ENCODE measurements around the gene MYLK4. TPM values are rescaled to one million over a fixed set of nuclear protein-coding genes. Genes with fewer than 3 reads are reported as not detected.

MYLK4 gene
- total and polyA plus RNA-seq, 2 donors (not counting 3 experiments of a cell fraction or from before 2014, with no cell fraction given) = 0.41 to 0.62 TPM

DNA sequence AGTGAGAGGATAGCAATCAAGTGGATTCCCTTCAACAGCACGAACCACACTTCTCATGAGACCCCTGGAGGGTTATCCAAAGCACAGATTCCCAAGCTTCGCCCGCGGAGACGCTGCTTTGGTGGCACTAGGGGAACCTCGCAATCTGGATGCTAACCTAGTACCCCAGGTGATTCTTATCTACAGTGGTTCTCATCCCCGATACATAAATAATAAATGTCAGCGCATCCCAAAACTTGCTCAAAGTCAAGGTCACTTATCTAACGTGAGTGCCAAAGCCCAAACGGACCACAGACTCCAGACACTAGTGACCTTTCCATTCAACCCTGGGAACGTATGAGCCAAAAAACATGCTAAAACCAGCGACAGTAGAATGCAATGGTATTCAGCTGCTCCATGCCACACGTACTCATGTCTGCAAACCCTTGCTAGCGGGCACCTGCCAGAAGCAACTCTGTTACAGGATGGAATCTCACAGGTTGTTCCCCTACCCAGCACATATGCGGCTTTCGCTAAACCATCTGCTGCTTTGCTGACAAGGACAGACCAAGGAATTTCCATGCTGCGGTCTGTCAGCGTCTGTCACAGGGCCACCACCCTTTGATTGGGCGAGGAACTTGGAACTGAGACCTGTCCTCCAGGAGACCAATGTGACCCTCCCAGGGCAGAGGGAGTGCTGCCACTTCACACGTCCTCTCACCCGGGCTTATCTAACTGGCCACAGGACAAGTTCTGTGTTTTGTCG is 16.8 kb downstream of the MYLK4 start:
- H3K79me2 ChIP-seq (ENCODE audit: control insufficient read depth, insufficient read depth, low read length) = no peaks in the 10 kb centered on the region
- ChIA-PET CTCF (interaction anchor here (1.1 to 2.2 kb wide), 4 partner anchors 10 to 28 kb away, joined by 3 to 12 read pairs (median 3); partner anchors contain the start of gene MYLK4), POLR2A (no interaction called here)
- H3K4me2 ChIP-seq (ENCODE audit: insufficient read depth, low read length) = no peak overlapping the region
- no peaks in the 10 kb centered on the region for H4K20me1 ChIP-seq (replicated peaks; ENCODE audit: control insufficient read depth, extremely low read depth, insufficient read depth, low read length)
- H3K27me3 ChIP-seq (ENCODE audit: control insufficient read depth in 2 of 2, insufficient read depth in 2 of 2, low read length in 2 of 2) = no peaks in the 10 kb centered on the region
- TF ChIP-seq GATA2 (IDR thresholded peaks at IDR 0.05; ENCODE audit: insufficient read depth, insufficient read length, low read depth, low read length) = no peak
- dilution Hi-C loops (cut with MboI; ENCODE audit: extremely low pct_ligation_motif_present, low sequenced_read_pairs) (no loop called here), intact Hi-C loops (cut with micrococcal nuclease) (no loop called here)
- no peaks in the 10 kb centered on the region for H3K36me3 ChIP-seq (ENCODE audit: control insufficient read depth in 2 of 2, extremely low read depth in 1 of 2, insufficient read depth in 2 of 2, low read length in 2 of 2)
- no peak overlapping the region for H2AFZ ChIP-seq (ENCODE audit: low read depth, low read length)
- no peaks in the 10 kb centered on the region for H3K9me1 ChIP-seq (replicated peaks; ENCODE audit: control insufficient read depth, extremely low read depth, insufficient read depth, low read length)
- no peak overlapping the region for H3K27ac ChIP-seq (ENCODE audit: insufficient read depth, low read depth, low read length)
- no peaks in the 10 kb centered on the region for H3K9me3 ChIP-seq (replicated peaks; ENCODE audit: control insufficient read depth, insufficient read depth, low read length)
- DNase-seq (ENCODE audit: low read depth, low spot score) (no peak), FAIRE-seq (no peak)
- H3K4me1 ChIP-seq (ENCODE audit: control insufficient read depth, extremely low read depth, insufficient read depth, low read length) = no peaks in the 10 kb centered on the region
- H3K9ac ChIP-seq (replicated peaks; ENCODE audit: extremely low read depth, insufficient read depth, low read length) = no peak overlapping the region
- H3K4me3 ChIP-seq (replicated peaks in 1 of 3; ENCODE audit: insufficient read depth in 1 of 3, low read depth in 1 of 3, low read length in 3 of 3) = no peak overlapping the region
- BruUV-seq (replicated peaks) = no TSS peak

DNA sequence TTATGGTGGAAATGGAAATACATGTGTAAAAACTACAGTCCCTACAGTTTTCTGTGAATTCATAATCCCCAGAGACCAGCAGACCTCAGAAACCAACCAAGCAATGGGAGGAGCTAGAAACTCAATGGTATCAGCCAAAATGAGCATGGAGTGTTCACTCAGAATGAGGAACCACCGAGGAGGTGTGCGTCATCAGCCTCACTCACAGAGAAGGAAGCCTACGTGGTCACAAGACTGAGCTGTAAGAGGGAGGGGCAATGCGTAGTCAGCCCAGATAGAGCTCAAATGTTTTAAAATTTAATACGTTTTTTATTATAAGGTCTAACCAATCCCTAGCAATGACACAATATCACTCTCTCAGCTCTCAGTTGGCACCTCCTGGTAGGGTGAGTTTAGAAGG is 17.4 kb downstream of the MYLK4 start:
- H3K9me3 ChIP-seq (replicated peaks; ENCODE audit: control insufficient read depth, insufficient read depth, low read length) = no peaks in the 10 kb centered on the region
- no peaks in the 10 kb centered on the region for H4K20me1 ChIP-seq (replicated peaks; ENCODE audit: control insufficient read depth, extremely low read depth, insufficient read depth, low read length)
- intact Hi-C loops (cut with micrococcal nuclease) (no loop called here), dilution Hi-C loops (cut with MboI; ENCODE audit: extremely low pct_ligation_motif_present, low sequenced_read_pairs) (no loop called here)
- no peaks in the 10 kb centered on the region for H3K4me1 ChIP-seq (ENCODE audit: control insufficient read depth, extremely low read depth, insufficient read depth, low read length)
- no peaks in the 10 kb centered on the region for H3K79me2 ChIP-seq (ENCODE audit: control insufficient read depth, insufficient read depth, low read length)
- CTCF ChIA-PET = interaction anchor here (1.1 to 2.2 kb wide), 4 partner anchors 11 to 28 kb away, joined by 3 to 12 read pairs (median 3); partner anchors contain the start of gene MYLK4
- no peak for DNase-seq (ENCODE audit: low read depth, low spot score)
- no peak overlapping the region for H3K4me2 ChIP-seq (ENCODE audit: insufficient read depth, low read length)
- H3K36me3 ChIP-seq (ENCODE audit: control insufficient read depth in 2 of 2, extremely low read depth in 1 of 2, insufficient read depth in 2 of 2, low read length in 2 of 2) = no peaks in the 10 kb centered on the region
- no peaks in the 10 kb centered on the region for H3K27me3 ChIP-seq (ENCODE audit: control insufficient read depth in 2 of 2, insufficient read depth in 2 of 2, low read length in 2 of 2)
- H3K9me1 ChIP-seq (replicated peaks; ENCODE audit: control insufficient read depth, extremely low read depth, insufficient read depth, low read length) = no peaks in the 10 kb centered on the region
- no peak overlapping the region for H3K9ac ChIP-seq (replicated peaks; ENCODE audit: extremely low read depth, insufficient read depth, low read length)
- H3K27ac ChIP-seq (ENCODE audit: insufficient read depth, low read depth, low read length) = no peak overlapping the region
- H3K4me3 ChIP-seq (replicated peaks in 1 of 3; ENCODE audit: insufficient read depth in 1 of 3, low read depth in 1 of 3, low read length in 3 of 3) = no peak overlapping the region
- H2AFZ ChIP-seq (ENCODE audit: low read depth, low read length) = no peak overlapping the region
- POLR2A ChIA-PET = no interaction called here
- TF ChIP-seq, protein P1, sequence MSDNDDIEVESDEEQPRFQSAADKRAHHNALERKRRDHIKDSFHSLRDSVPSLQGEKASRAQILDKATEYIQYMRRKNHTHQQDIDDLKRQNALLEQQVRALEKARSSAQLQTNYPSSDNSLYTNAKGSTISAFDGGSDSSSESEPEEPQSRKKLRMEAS (IDR thresholded peaks at IDR 0.05; ENCODE audit: insufficient read depth, insufficient read length) = no peak
- no peak for TF ChIP-seq GATA2 (IDR thresholded peaks at IDR 0.05; ENCODE audit: insufficient read depth, insufficient read length, low read depth, low read length)
- TF ChIP-seq, protein P2, sequence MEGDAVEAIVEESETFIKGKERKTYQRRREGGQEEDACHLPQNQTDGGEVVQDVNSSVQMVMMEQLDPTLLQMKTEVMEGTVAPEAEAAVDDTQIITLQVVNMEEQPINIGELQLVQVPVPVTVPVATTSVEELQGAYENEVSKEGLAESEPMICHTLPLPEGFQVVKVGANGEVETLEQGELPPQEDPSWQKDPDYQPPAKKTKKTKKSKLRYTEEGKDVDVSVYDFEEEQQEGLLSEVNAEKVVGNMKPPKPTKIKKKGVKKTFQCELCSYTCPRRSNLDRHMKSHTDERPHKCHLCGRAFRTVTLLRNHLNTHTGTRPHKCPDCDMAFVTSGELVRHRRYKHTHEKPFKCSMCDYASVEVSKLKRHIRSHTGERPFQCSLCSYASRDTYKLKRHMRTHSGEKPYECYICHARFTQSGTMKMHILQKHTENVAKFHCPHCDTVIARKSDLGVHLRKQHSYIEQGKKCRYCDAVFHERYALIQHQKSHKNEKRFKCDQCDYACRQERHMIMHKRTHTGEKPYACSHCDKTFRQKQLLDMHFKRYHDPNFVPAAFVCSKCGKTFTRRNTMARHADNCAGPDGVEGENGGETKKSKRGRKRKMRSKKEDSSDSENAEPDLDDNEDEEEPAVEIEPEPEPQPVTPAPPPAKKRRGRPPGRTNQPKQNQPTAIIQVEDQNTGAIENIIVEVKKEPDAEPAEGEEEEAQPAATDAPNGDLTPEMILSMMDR (IDR thresholded peaks at IDR 0.05; ENCODE audit: extremely low read depth in 1 of 2, insufficient read depth in 1 of 2, low read depth in 1 of 2, low read length in 2 of 2) = no peak
- FAIRE-seq = no peak
- no TSS peak for BruUV-seq (replicated peaks)
